NT2/D1 (cell line): Measurements from ENCODE around the gene FARP1.

Source experiments
- SUZ12 ChIP-seq: IDR thresholded peaks from 2 replicates; pipeline ENCODE4 v1.6.1; 2011; ENCODE audit not compliant: insufficient read length, insufficient read depth; ENCODE audit errors: extremely low read depth
- YY1 ChIP-seq: IDR thresholded peaks from 2 replicates; pipeline ENCODE4 v1.6.1; 2011; ENCODE audit not compliant: insufficient read length, insufficient read depth
- ZNF274 ChIP-seq: IDR thresholded peaks from 2 replicates; pipeline ENCODE4 v1.6.1; 2011; ENCODE audit warnings: mild to moderate bottlenecking, low read depth, low read length

DNA sequence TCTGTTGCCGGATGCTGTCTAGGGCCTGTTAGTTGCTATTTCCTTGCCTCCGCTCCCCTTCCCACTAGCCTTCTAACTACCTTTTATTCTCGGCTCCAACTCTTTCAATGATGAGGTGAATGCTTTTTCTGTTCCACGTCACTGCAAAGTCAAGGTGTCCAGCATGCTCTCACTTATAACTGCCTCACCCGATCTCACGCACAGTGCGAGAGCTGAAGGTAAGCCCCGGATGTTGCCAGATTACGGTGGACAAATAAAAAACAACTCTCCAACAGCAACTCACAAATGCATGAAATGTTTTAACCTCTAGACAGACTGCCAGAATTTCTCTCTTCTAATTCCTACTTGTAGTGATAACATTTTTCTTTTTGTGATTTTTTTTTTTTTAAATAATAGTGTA is 264.1 kb downstream of the FARP1 start:
- TF ChIP-seq YY1, result no peak
- TF ChIP-seq ZNF274, result no peak
- TF ChIP-seq SUZ12, result no peak
